Lung (tissue), 12 donors: ENCODE results near the gene AHNAK. TPM values are rescaled to one million over a fixed set of nuclear protein-coding genes. Genes with fewer than 3 reads are reported as not detected.
"Not testable (repeated sequence)": the region's sequence is repeated elsewhere in the genome, so short reads cannot be mapped to it uniquely, and the experiment has no call there.

Source experiments
- ATAC-seq: fragments of 200-7000 bp; cut with Tn5 transposase; one replicate; pipeline ENCODE4 v1.9.1; 2020; ENCODE audit warnings: moderate number of reproducible peaks; ENCODE audit not compliant: insufficient read depth, low FRiP score
- DNase-seq, 3 donors: peaks; one replicate each; pipeline ENCODE4 v3.0.0-alpha.2; 2013 to 2017
- H3K27ac ChIP-seq, 2 donors: one replicate each; pipeline ENCODE4 v1.5.1; 2013; ENCODE audit warnings: mild to moderate bottlenecking in 2 of 2, moderate library complexity in 2 of 2, control low read depth in 1 of 2, inconsistent platforms in 1 of 2, low read depth in 1 of 2, low read length in 1 of 2
- H3K27me3 ChIP-seq, 3 donors: one replicate each; pipeline ENCODE4 v1.5.1; 2013; ENCODE audit warnings: low read length in 2 of 3; ENCODE audit not compliant: control insufficient read depth in 3 of 3, insufficient read depth in 3 of 3
- H3K36me3 ChIP-seq, 4 donors: one replicate each; pipeline ENCODE4 v1.5.1; 2013; ENCODE audit warnings: low read length in 4 of 4, mild to moderate bottlenecking in 1 of 4, moderate library complexity in 1 of 4; ENCODE audit not compliant: control insufficient read depth in 4 of 4, insufficient read depth in 4 of 4
- H3K4me1 ChIP-seq, 5 donors: one replicate each; pipeline ENCODE4 v1.5.1; 2013; ENCODE audit warnings: low read length in 5 of 5, mild to moderate bottlenecking in 2 of 5, moderate library complexity in 1 of 5; ENCODE audit not compliant: control insufficient read depth in 5 of 5, insufficient read depth in 5 of 5
- H3K4me3 ChIP-seq: one replicate; pipeline ENCODE4 v1.5.1; 2013; ENCODE audit warnings: mild to moderate bottlenecking, control low read depth, moderate library complexity
- H3K9ac ChIP-seq, 2 donors: one replicate each; pipeline ENCODE4 v1.5.1; 2013; ENCODE audit warnings: low read length in 2 of 2, control low read depth in 1 of 2; ENCODE audit not compliant: insufficient read depth in 1 of 2
- H3K9me3 ChIP-seq, 4 donors: one replicate each; pipeline ENCODE4 v1.5.1; 2013; ENCODE audit warnings: low read length in 3 of 4, mild to moderate bottlenecking in 1 of 4, moderate library complexity in 1 of 4; ENCODE audit not compliant: control insufficient read depth in 4 of 4, insufficient read depth in 3 of 4
- WGBS, 2 donors: extraction: QIAGEN DNeasy Blood & Tissue Kit; methylation state at CpG; one replicate each; pipeline ENCODE4 v1.1.7; 2013; 5-methylcytosine and 5-hydroxymethylcytosine counted together
- polyA plus RNA-seq, 2 donors: library from polyadenylated mRNA; stranded (reverse); fragments of 200-250 nt; gene quantifications; one replicate each; pipeline ENCODE4 v1.2.1, GENCODE V29; 2013
- total RNA-seq, 2 donors: library from RNA; depleted of rRNA in 1 of 2; stranded (reverse); fragments of >200 nt in 1 of 2; gene quantifications; one replicate each; pipeline ENCODE4 v1.2.1, GENCODE V29; 2014 to 2021
- TF ChIP-seq, protein P1 (sequence below): IDR thresholded peaks from 2 replicates; pipeline ENCODE4 v1.5.1; 2012; ENCODE audit warnings: mild to moderate bottlenecking; ENCODE audit errors: control extremely low read depth, extremely low read depth
- donor health status: control.
- donor health status: control.
- donor health status: Bipolar disorder and iron deficiency.
- donor health status: healthy.
- donor health status: DM: yes; HTN: yes; CAD: no.

AHNAK gene
- total and polyA plus RNA-seq, 4 donors = 66.5 to 707 (median 238) TPM

DNA sequence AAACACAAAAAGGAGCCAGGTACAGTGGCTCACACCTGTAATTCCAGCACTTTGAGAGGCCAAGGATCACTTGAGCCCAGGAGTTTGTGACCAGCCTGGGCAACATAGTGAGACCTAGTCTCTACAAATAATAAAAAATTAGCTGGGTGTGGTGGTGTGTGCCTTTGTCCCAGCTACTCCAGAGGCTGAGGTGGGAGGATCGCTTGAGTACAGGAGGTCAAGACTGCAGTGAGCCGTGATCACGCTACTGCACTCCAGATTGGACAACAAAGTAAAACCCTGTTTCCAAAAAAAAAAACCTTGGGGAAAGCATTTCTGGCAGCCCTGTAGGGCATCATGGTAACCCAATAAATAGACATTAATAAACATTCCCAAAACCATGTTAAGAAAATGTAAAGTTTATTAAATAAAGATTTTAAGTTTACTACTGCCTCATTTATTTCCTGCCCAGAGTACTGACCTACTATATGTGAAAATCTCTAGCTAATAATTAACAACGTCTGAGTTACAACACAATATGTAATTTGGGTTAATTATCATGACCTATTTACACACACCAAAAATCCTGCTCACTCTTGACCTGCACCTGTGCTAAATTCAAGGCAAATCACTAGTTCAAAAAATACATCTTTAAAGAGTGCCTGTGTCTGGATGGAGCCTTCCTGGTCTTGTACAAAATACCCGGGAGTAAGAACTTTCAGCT is 18.6 kb upstream of the AHNAK start:
- ATAC-seq = no peak
- TF ChIP-seq, protein P1, sequence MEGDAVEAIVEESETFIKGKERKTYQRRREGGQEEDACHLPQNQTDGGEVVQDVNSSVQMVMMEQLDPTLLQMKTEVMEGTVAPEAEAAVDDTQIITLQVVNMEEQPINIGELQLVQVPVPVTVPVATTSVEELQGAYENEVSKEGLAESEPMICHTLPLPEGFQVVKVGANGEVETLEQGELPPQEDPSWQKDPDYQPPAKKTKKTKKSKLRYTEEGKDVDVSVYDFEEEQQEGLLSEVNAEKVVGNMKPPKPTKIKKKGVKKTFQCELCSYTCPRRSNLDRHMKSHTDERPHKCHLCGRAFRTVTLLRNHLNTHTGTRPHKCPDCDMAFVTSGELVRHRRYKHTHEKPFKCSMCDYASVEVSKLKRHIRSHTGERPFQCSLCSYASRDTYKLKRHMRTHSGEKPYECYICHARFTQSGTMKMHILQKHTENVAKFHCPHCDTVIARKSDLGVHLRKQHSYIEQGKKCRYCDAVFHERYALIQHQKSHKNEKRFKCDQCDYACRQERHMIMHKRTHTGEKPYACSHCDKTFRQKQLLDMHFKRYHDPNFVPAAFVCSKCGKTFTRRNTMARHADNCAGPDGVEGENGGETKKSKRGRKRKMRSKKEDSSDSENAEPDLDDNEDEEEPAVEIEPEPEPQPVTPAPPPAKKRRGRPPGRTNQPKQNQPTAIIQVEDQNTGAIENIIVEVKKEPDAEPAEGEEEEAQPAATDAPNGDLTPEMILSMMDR = no peak

DNA sequence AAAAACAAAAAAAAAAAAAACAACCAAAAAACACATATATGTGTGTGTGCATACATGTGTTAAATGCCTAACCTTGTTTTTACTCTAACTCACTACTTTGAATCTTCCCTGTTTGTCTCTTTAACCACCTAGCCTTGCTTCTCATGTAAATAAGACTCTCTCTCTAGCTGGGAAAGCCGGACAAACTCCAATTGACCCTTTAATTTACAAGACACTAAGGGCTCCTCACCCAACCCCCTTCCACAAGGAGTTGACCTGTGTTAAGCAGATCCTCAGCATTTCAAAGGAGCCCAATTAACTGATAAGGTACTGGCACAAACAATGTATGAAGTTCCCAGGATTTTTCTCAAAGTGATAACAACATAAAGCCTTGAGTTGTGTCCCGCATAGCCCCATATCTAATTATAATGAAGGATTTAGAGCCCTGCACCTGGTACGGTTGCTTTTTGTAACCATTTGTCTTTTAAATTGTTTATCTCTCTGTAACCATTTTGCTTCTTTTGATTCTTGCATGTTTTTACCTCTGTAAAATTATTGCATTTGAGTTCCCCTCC is 15.1 kb upstream of the AHNAK start:
- not testable (repeated sequence) for H3K9me3 ChIP-seq, H3K4me1 ChIP-seq, H3K4me3 ChIP-seq, ATAC-seq, H3K9ac ChIP-seq, H3K27ac ChIP-seq, DNase-seq, H3K27me3 ChIP-seq
- 75 to 92% methylated on average over 3 of the region's 3 CpGs for WGBS, 2 donors
- H3K36me3 ChIP-seq = peaks cover 31 to 39% (median 34%) of the 10 kb centered on the region in 4 donors

More for the DNA sequence above, 18.6 kb upstream of the AHNAK start:
- Histone ChIP-seq H3K9ac (no peak overlapping the region), H3K27ac (no peak overlapping the region), H3K4me1 (no peaks in the 10 kb centered on the region), H3K27me3 (no peaks in the 10 kb centered on the region), H3K36me3 (peaks cover 30 to 35% (median 33%) of the 10 kb centered on the region in 4 donors), H3K4me3 (no peak overlapping the region), H3K9me3 (no peaks in the 10 kb centered on the region)
- no peak for DNase-seq
- 73 to 79% methylated on average over 5 of the region's 5 CpGs for WGBS, 2 donors

DNA sequence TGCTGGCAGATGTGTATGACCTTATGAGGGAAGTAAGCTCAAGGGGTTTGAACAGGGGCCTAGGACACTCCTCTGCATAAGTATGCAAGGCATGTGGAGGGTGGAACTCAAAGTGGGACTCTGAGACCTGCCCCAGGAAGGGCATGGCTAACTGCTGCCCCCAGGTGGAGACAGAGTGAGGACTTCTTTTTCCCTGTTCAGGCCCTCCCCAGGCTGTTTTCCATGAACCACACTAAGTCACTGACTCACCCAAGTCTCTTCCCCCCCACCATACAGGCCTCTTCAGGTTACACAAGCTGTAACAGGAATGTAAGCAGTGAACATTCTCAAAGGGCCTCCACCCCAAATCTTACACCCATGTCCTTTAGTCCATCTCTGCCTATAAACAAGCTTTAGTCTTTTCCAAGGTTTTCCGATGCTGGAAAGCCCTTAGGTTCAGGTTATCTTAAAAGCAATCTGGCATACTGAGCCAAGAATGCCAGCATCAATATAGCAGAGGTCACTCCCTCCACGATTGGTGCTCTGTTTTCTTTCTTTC is 14.0 kb upstream of the AHNAK start:
- peaks cover 20 to 28% (median 25%) of the 10 kb centered on the region in 4 donors for H3K36me3 ChIP-seq

DNA sequence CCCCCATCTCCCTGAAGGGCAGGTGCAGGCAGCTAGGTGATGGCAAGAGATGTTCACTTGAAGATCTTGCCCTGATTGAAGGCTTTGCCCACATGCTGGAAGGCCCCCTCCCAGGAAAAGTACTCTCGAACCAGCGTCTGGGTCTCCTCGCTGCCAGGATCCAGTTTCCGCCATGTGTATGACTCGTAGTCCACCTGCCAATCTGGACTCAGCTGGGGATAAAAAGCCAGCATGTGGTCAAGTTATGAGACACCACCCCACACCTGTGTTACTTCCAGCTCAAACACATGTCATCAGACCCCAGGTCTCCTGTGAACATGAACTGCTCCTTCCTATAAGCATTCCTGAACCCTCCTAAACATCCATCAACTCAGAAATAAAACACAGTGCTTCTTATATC is 13.0 kb upstream of the AHNAK start:
- not testable (repeated sequence) for H3K27me3 ChIP-seq, H3K4me3 ChIP-seq, H3K9ac ChIP-seq, H3K9me3 ChIP-seq, DNase-seq, ATAC-seq
- 83 to 91% methylated on average over 5 of the region's 5 CpGs for WGBS, 2 donors
- H3K36me3 ChIP-seq = peaks cover 18 to 26% (median 19%) of the 10 kb centered on the region in 4 donors
- peaks cover 6 to 27% (median 19%) of the 10 kb centered on the region in 5 donors for H3K4me1 ChIP-seq
- peak overlapping the region; percentile 15 to 35 for H3K27ac ChIP-seq

More for the DNA sequence above, 14.0 kb upstream of the AHNAK start:
- peak; percentile 75 to 82 (median 76) for DNase-seq
- H3K4me3 ChIP-seq = no peak overlapping the region
- no peaks in the 10 kb centered on the region for H3K27me3 ChIP-seq
- H3K27ac ChIP-seq = peak overlapping the region; percentile 62 to 63
- no peak overlapping the region for H3K9ac ChIP-seq
- peaks cover 3 to 17% (median 13%) of the 10 kb centered on the region in 5 donors for H3K4me1 ChIP-seq
- no peaks in the 10 kb centered on the region for H3K9me3 ChIP-seq
- peak; percentile 75 for ATAC-seq
- TF ChIP-seq, protein P1 = peak; percentile 69
- WGBS, 2 donors = 29 to 75% methylated on average over 2 of the region's 2 CpGs
